Fibroblast of lung (primary cell): ENCODE data around the gene ZNF197.
"Not testable (repeated sequence)": the region's sequence is repeated elsewhere in the genome, so short reads cannot be mapped to it uniquely, and the experiment has no call there.

ENCODE experiments used
- EZH2 ChIP-seq: IDR thresholded peaks from 2 replicates; pipeline ENCODE4 v1.5.1; 2012; ENCODE audit warnings: low read length, control low read depth, mild to moderate bottlenecking; ENCODE audit errors: missing control alignments
- TF ChIP-seq, protein P1 (sequence below), 2 donors: IDR thresholded peaks in 1 of 2; conservative IDR thresholded peaks in 1 of 2; 1 replicate in 1 of 2; 2 replicates in 1 of 2; pipeline ENCODE4 v1.5.1; 2011 to 2012; ENCODE audit warnings: low read length in 2 of 2, control low read depth in 1 of 2, inconsistent platforms in 1 of 2, low read depth in 1 of 2, mild to moderate bottlenecking in 1 of 2

DNA sequence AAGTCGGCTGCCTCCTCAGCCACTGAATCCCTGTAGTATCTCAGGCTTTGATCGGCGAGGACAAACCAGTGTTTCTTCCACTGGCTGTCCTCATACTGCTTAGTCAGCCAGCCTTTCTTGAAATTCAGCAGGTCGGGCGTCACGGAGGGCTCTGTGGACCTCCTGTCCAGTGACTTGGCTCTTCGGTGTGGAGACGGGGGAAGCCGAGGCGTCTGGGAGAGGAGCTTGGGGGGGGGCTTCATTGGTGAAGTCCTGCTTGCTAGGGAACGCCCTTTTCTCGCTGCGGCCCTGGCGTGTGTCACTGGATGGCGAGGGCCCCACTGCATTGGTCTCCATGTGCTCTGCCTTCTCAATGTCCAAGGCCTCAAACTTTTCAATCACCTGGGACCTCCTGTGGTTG is 45.1 kb upstream of the ZNF197 start:
- TF ChIP-seq, protein P1, sequence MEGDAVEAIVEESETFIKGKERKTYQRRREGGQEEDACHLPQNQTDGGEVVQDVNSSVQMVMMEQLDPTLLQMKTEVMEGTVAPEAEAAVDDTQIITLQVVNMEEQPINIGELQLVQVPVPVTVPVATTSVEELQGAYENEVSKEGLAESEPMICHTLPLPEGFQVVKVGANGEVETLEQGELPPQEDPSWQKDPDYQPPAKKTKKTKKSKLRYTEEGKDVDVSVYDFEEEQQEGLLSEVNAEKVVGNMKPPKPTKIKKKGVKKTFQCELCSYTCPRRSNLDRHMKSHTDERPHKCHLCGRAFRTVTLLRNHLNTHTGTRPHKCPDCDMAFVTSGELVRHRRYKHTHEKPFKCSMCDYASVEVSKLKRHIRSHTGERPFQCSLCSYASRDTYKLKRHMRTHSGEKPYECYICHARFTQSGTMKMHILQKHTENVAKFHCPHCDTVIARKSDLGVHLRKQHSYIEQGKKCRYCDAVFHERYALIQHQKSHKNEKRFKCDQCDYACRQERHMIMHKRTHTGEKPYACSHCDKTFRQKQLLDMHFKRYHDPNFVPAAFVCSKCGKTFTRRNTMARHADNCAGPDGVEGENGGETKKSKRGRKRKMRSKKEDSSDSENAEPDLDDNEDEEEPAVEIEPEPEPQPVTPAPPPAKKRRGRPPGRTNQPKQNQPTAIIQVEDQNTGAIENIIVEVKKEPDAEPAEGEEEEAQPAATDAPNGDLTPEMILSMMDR (conservative IDR thresholded peaks at IDR 0.05 in 1 of 2, IDR thresholded peaks at IDR 0.05 in 1 of 2; ENCODE audit: low read depth in 1 of 2, low read length in 2 of 2), result not testable (repeated sequence)
- not testable (repeated sequence) for TF ChIP-seq EZH2
